Measurements from ENCODE around the gene KCNMA1.

GRCh38 chr10:77492368-77492994 lies 145.1 kb downstream of the KCNMA1 start:
- TF ChIP-seq CTCF (IDR thresholded peaks at IDR 0.05; ENCODE audit: insufficient read depth, low read length, poor library complexity, severe bottlenecking) (no peak), EZH2phosphoT487 (conservative IDR thresholded peaks at IDR 0.05; ENCODE audit: low read length) (no peak)

Data from SU-DHL-6 (cell line).